Myometrial cell (primary cell): ENCODE measurements around the gene HSPB9. TPM values are rescaled to one million over a fixed set of nuclear protein-coding genes. Genes with fewer than 3 reads are reported as not detected.

Experiments
- total RNA-seq: library from RNA; depleted of rRNA; stranded (reverse); fragments of >200 nt; gene quantifications from 2 replicates; pipeline ENCODE4 v1.2.3, GENCODE V29; 2015

The HSPB9 gene, protein sequence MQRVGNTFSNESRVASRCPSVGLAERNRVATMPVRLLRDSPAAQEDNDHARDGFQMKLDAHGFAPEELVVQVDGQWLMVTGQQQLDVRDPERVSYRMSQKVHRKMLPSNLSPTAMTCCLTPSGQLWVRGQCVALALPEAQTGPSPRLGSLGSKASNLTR
- not detected in 2 replicates for total RNA-seq

GRCh38 chr17:42122371-42123303, at the start of gene HSPB9:
Gene HSPB9 (plus strand): TSS chr17:42122804. CDS start chr17:42122851, 47 bp downstream.

GRCh38 chr17:42097691-42098631, 24.6 kb upstream of the HSPB9 start, which contains the start of gene ZNF385C:
Gene ZNF385C (minus strand): TSS chr17:42098473. CDS start chr17:42063056, 35,417 bp downstream.

DNA sequence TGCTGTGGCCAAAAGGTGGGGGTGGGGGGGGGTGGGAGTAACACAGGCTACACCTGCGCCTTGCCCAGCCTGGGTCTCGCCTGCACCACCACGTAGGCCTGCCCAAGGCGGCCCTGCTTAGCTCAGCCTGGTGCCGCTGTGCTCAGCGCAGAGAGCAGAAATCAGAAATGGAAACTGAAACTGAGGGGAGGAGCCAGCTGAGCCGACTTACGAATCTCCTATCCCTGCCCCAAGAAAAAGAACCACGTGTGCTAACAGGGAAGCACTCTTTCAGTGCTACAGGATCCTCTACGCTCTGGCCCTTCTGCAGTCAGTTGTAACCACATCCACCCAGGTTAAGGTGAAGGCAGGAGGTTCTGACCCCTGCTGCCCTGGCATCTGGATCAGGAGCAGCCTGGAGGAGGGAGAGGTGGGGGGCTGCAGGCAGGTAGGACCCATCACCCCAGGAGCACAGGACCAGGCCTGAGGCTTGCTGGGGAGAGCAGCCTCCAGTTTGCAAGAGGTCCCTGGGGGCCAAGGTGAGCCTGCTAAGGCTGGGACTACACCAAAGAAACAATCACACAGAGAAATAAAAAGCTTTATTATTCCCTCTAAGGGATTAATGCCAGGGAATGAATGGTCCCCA, 9.9 kb upstream of the HSPB9 start, which contains the start of gene DHX58:
TSS of gene DHX58 (minus strand) at position 163 of the 625 bp plus-strand sequence. CDS start 822 bp downstream, outside the sequence.

DNA sequence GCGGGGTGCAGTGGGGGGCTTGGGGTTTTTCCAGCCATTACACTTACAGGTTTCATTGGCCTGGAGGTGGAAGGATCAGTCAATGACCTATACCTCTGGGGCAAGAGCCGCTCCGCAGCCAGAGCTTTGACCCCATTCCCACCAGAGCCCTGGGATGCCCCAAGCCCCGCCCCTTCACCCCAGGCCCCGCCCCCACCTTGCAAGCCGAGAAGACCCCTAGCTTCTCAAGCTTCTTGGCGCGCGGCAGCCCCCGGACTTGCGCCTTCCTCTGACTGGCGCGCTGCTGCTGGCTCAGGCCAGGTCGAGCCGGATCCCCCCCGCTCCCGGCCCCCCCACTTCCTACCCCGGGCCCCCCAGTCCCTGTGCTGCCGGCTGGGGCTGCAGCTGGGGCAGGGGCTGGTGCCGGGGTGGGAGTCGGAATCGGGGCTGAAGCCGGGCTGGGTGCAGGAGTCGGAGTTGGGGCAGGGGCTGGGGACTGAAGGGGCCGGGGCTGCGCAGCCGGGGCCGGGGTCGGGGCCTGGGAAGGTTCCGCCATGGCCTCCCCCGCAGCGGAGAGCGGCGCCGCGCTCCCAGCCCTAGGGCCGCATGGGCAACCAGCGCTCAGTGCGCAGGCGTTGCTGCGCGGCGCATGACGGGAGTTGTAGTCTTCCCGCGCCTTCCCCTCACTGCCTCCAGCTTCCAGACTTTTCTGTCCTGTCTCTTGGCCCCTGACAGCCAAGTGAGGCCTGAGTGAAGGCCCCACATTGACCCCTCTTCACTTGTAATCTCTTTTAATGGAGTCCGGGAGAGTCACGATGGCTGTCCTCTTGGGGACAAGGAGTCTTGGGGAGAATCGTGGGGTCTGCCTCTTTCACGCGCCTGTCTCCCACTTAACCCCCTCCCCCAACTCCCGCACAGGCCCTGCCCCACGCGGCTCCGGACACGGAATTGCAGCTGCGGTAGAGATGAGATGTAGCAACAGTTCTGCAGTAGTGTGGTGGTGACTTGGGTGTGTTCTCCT, 1.5 kb upstream of the HSPB9 start, which contains the start of gene KAT2A:
TSS of gene KAT2A (minus strand) at position 598 of the 1,000 bp plus-strand sequence. CDS start at position 535, 63 bp downstream.

Other genes starting within 250 kb of the HSPB9 start
- gene ACLY, start 203.9 kb upstream of the HSPB9 start, total RNA-seq = 616 and 636 TPM in 2 replicates
- 0.71 and 1.7 TPM in 2 replicates for gene ODAD4, start 192.2 kb upstream of the HSPB9 start, total RNA-seq
- 79.4 and 83.3 TPM in 2 replicates for gene CNP, start 156.0 kb upstream of the HSPB9 start, total RNA-seq
- 64.6 and 67.3 TPM in 2 replicates for gene DNAJC7, start 105.4 kb upstream of the HSPB9 start, total RNA-seq
- gene NKIRAS2, start 102.7 kb upstream of the HSPB9 start, total RNA-seq = 42.9 and 52.8 TPM in 2 replicates
- under 0.01 TPM in 2 replicates for gene C17orf113, start 72.2 kb upstream of the HSPB9 start, total RNA-seq
- not detected in 2 replicates for gene ZNF385C, start 24.3 kb upstream of the HSPB9 start, total RNA-seq
- gene DHX58, start 10.1 kb upstream of the HSPB9 start, total RNA-seq = 9.8 and 9.9 TPM in 2 replicates
- 11.3 and 19.9 TPM in 2 replicates for gene KAT2A, start 1.4 kb upstream of the HSPB9 start, total RNA-seq
- gene RAB5C, start 32.2 kb downstream of the HSPB9 start, total RNA-seq = 109 and 135 TPM in 2 replicates
- not detected in 2 replicates for gene KCNH4, start 58.3 kb downstream of the HSPB9 start, total RNA-seq
- not detected in 2 replicates for gene HCRT, start 62.6 kb downstream of the HSPB9 start, total RNA-seq
- gene GHDC, start 71.7 kb downstream of the HSPB9 start, total RNA-seq = 15.2 and 34.3 TPM in 2 replicates
- gene STAT5B, start 153.6 kb downstream of the HSPB9 start, total RNA-seq = 19.7 and 23.1 TPM in 2 replicates
- gene STAT5A, start 165.7 kb downstream of the HSPB9 start, total RNA-seq = 8.3 and 14.1 TPM in 2 replicates